ENCODE data around the gene DGCR6L.

- TF ChIP-seq CTCF (conservative IDR thresholded peaks at IDR 0.05 in 1 of 2, IDR thresholded peaks at IDR 0.05 in 1 of 2; ENCODE audit: low read depth in 1 of 2, low read length in 2 of 2), result no peak
- TF ChIP-seq EZH2 (IDR thresholded peaks at IDR 0.05; ENCODE audit: low read length, missing control alignments), result no peak
Observed at GRCh38 chr22:20319041-20319744, 667 bp downstream of the DGCR6L start.

All from fibroblast of lung (primary cell).